Tibial nerve (tissue), 4 donors: ENCODE results near the gene GIPC2.

Experiments
- EP300 ChIP-seq, 2 donors: sonication (generic); formaldehyde crosslinking; IDR thresholded peaks; one replicate each; pipeline ENCODE4 v1.6.1; 2017; ENCODE audit warnings: antibody characterized with exemption in 2 of 2, mild to moderate bottlenecking in 1 of 2
- TF ChIP-seq, protein P1 (sequence below), 5 experiments: fragments of 200-600 bp in 3 of 5; fragments of 450-650 bp in 2 of 5; sonication (generic) in 3 of 5; IDR thresholded peaks; one replicate each; pipeline ENCODE4 v1.5.1; 2016 to 2019; ENCODE audit warnings: antibody characterized with exemption in 5 of 5, mild to moderate bottlenecking in 3 of 5, moderate library complexity in 2 of 5

DNA sequence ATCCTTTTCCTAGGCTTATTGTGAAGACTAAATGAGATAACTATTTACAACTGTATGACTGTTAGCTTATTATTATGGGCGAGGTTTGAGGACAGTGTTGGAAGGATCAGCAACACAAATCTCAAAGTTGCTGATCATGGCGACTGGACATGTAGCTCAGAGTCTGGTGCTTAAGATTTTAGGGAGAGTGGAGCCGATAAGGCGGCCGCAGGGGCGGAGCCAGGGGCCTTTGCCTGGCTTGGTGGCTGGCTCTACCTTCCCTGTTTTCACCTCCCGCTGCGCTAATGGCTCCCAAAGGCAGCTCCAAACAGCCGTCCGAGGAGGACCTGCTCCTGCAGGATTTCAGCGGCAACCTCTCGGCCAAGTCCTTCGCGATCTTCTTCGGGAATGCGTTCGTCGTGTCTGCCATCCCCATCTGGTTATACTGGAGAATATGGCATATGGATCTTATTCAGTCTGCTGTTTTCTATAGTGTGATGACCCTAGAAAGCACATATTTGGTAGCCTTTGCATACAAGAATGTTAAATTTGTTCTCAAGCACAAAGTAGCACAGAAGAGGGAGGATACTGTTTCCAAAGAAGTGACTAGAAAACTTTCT lies 45.5 kb downstream of the GIPC2 start:
- TF ChIP-seq, protein P1, sequence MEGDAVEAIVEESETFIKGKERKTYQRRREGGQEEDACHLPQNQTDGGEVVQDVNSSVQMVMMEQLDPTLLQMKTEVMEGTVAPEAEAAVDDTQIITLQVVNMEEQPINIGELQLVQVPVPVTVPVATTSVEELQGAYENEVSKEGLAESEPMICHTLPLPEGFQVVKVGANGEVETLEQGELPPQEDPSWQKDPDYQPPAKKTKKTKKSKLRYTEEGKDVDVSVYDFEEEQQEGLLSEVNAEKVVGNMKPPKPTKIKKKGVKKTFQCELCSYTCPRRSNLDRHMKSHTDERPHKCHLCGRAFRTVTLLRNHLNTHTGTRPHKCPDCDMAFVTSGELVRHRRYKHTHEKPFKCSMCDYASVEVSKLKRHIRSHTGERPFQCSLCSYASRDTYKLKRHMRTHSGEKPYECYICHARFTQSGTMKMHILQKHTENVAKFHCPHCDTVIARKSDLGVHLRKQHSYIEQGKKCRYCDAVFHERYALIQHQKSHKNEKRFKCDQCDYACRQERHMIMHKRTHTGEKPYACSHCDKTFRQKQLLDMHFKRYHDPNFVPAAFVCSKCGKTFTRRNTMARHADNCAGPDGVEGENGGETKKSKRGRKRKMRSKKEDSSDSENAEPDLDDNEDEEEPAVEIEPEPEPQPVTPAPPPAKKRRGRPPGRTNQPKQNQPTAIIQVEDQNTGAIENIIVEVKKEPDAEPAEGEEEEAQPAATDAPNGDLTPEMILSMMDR (IDR thresholded peaks at IDR 0.05) = no peak
- TF ChIP-seq EP300 (IDR thresholded peaks at IDR 0.05) = no peak
